Loucy (cell line): ENCODE measurements around the gene DGUOK.

Experiments used
- H2AFZ ChIP-seq: fragments of 200-600 bp; sonication (generic); 2 replicates; pipeline ENCODE4 v1.6.0; 2016; ENCODE audit warnings: antibody characterized with exemption, mild to moderate bottlenecking, low read length, moderate library complexity
- H3F3A ChIP-seq: fragments of 200-600 bp; 2 replicates; pipeline ENCODE4 v1.6.0; 2016; ENCODE audit warnings: antibody characterized with exemption, low read depth, mild to moderate bottlenecking
- H3K27me3 ChIP-seq: fragments of 200-600 bp; sonication (generic); 2 replicates; pipeline ENCODE4 v1.6.1; 2014; ENCODE audit warnings: low read length, mild to moderate bottlenecking; ENCODE audit not compliant: insufficient read depth, poor library complexity, severe bottlenecking
- H3K36me3 ChIP-seq: fragments of 200-600 bp; sonication (generic); 2 replicates; pipeline ENCODE4 v1.6.1; 2016; ENCODE audit warnings: low read length; ENCODE audit not compliant: insufficient read depth
- H3K4me1 ChIP-seq: fragments of 200-600 bp; sonication (generic); 2 replicates; pipeline ENCODE4 v1.5.1; 2014; ENCODE audit warnings: low read length, mild to moderate bottlenecking; ENCODE audit not compliant: insufficient read depth, poor library complexity, severe bottlenecking
- H3K4me2 ChIP-seq: fragments of 200-600 bp; sonication (generic); 2 replicates; pipeline ENCODE4 v1.6.0; 2014; ENCODE audit warnings: antibody characterized with exemption, low read length, low read depth, mild to moderate bottlenecking; ENCODE audit not compliant: poor library complexity, severe bottlenecking
- H3K4me3 ChIP-seq: fragments of 200-600 bp; sonication (generic); 2 replicates; pipeline ENCODE4 v1.5.1; 2014; ENCODE audit warnings: low read length, mild to moderate bottlenecking, mixed read lengths; ENCODE audit not compliant: poor library complexity, severe bottlenecking
- H3K79me2 ChIP-seq: fragments of 200-600 bp; sonication (generic); 2 replicates; pipeline ENCODE4 v1.6.1; 2014; ENCODE audit warnings: low read length; ENCODE audit not compliant: insufficient read depth
- H3K9ac ChIP-seq: fragments of 200-600 bp; sonication (generic); 2 replicates; pipeline ENCODE4 v1.6.0; 2014; ENCODE audit warnings: mild to moderate bottlenecking, low read depth, low read length, moderate library complexity; ENCODE audit not compliant: poor library complexity, severe bottlenecking
- H3K9me2 ChIP-seq: fragments of 200-600 bp; sonication (generic); replicated peaks from 2 replicates; pipeline ENCODE4 v1.6.1; 2016; ENCODE audit warnings: low read depth, low read length, mixed read lengths
- H3K9me3 ChIP-seq: fragments of 200-600 bp; sonication (generic); 2 replicates; pipeline ENCODE4 v1.6.1; 2014; ENCODE audit warnings: mild to moderate bottlenecking, antibody characterized with exemption, low read length, low read depth; ENCODE audit not compliant: insufficient read depth
- H4K20me1 ChIP-seq: fragments of 200-600 bp; sonication (generic); 2 replicates; pipeline ENCODE4 v1.6.0; 2014; ENCODE audit warnings: antibody characterized with exemption, low read length, mild to moderate bottlenecking; ENCODE audit not compliant: insufficient read depth, poor library complexity, severe bottlenecking
- EZH2phosphoT487 ChIP-seq: fragments of 200-600 bp; IDR thresholded peaks from 2 replicates; pipeline ENCODE4 v1.6.1; 2018; ENCODE audit warnings: antibody characterized with exemption, mild to moderate bottlenecking, moderate library complexity, borderline replicate concordance
- TF ChIP-seq, protein P1 (sequence below): fragments of 200-600 bp; sonication (generic); conservative IDR thresholded peaks from 2 replicates; pipeline ENCODE4 v1.5.1; 2014; ENCODE audit warnings: mild to moderate bottlenecking, antibody characterized with exemption, low read length

The DGUOK gene

DNA sequence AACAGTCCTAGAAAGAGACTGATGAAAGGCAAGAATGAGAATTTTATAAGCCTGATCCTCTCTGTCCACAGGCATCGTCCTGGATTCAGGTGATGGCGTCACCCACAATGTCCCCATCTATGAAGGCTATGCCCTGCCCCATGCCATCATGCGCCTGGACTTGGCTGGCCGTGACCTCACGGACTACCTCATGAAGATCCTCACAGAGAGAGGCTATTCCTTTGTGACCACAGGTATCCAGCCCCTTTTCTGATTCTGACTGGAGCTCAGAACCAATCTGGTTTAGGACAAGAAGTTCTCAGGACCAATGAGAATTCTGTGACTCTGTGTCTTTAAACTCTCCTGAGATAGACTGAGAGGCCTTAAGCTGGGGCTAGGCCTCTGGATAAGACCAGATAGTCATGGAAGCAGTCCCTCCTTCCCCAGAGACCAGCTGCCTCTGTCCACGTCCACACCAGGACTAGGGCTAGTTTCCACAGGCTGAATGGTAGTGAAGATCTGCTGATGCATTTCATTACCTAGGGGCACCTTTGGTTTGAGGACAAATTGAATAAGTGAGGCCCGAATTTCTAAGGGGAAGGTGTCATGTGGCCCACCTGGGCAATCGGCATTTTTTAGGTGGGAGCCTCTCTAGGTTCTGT is 13.1 kb upstream of the DGUOK start:
- no peaks in the 10 kb centered on the region for H3K4me1 ChIP-seq

DNA sequence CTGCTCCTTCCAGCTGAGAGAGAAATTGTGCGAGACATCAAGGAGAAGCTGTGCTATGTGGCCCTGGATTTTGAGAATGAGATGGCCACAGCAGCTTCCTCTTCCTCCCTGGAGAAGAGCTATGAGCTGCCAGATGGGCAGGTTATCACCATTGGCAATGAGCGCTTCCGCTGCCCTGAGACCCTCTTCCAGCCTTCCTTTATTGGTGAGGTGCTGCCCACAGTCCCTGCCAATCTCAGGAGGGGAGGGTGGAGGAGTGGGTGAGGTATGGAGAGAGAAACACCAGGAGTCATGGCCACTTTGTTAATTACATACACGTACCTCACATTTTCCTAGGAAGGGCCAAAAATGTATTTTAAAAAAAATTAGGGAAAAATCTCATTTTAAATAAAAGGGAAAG is 12.0 kb upstream of the DGUOK start:
- no peak overlapping the region for H3K4me2 ChIP-seq
- H2AFZ ChIP-seq = no peak overlapping the region
- no peak for TF ChIP-seq EZH2phosphoT487
- TF ChIP-seq, protein P1, sequence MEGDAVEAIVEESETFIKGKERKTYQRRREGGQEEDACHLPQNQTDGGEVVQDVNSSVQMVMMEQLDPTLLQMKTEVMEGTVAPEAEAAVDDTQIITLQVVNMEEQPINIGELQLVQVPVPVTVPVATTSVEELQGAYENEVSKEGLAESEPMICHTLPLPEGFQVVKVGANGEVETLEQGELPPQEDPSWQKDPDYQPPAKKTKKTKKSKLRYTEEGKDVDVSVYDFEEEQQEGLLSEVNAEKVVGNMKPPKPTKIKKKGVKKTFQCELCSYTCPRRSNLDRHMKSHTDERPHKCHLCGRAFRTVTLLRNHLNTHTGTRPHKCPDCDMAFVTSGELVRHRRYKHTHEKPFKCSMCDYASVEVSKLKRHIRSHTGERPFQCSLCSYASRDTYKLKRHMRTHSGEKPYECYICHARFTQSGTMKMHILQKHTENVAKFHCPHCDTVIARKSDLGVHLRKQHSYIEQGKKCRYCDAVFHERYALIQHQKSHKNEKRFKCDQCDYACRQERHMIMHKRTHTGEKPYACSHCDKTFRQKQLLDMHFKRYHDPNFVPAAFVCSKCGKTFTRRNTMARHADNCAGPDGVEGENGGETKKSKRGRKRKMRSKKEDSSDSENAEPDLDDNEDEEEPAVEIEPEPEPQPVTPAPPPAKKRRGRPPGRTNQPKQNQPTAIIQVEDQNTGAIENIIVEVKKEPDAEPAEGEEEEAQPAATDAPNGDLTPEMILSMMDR = no peak
- H3K9ac ChIP-seq = no peak overlapping the region
- H3K9me3 ChIP-seq = no peaks in the 10 kb centered on the region
- no peaks in the 10 kb centered on the region for H3F3A ChIP-seq
- H3K79me2 ChIP-seq = no peaks in the 10 kb centered on the region
- H3K4me3 ChIP-seq = no peak overlapping the region
- H3K9me2 ChIP-seq = no peaks in the 10 kb centered on the region
- H3K4me1 ChIP-seq = no peaks in the 10 kb centered on the region
- H3K36me3 ChIP-seq = no peaks in the 10 kb centered on the region
- no peaks in the 10 kb centered on the region for H3K27me3 ChIP-seq
- no peaks in the 10 kb centered on the region for H4K20me1 ChIP-seq

More for the DNA sequence above, 13.1 kb upstream of the DGUOK start:
- TF ChIP-seq, protein P1 = no peak
- no peak for TF ChIP-seq EZH2phosphoT487
- Histone ChIP-seq H3K27me3 (no peaks in the 10 kb centered on the region), H3F3A (no peaks in the 10 kb centered on the region), H3K4me3 (no peak overlapping the region), H3K4me2 (no peak overlapping the region), H3K36me3 (no peaks in the 10 kb centered on the region), H4K20me1 (no peaks in the 10 kb centered on the region), H3K9me3 (no peaks in the 10 kb centered on the region), H3K9ac (no peak overlapping the region), H3K9me2 (no peaks in the 10 kb centered on the region), H3K79me2 (no peaks in the 10 kb centered on the region), H2AFZ (no peak overlapping the region)

DNA sequence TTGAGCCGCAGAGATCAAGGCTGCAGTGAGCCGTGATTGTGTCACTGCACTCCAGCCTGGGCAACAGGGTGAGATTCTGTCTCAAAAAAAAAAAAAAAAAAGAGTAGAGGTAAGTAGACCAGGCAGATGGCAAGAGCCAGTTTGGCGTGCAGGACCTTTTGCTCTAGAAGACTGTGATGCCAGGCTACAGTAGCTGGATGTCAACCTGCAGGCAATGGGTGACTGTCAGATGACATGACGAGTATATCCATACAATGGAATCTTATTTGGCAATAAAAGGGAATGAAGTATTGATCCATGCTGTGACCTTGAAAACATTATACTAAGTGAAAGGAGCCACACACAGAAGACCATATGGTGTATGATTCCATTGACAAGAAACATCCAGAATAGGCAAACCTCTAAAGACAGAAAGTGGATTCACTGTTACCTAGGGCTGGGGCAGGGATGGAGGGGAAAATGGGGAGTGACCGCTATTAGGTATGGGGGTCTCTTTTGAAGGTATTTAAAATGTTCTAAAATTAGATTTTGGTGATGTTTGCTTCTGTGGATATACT is 11.2 kb upstream of the DGUOK start:
- Histone ChIP-seq H3K9me2 (no peaks in the 10 kb centered on the region), H3K4me1 (peaks cover 1% of the 10 kb centered on the region), H3F3A (no peaks in the 10 kb centered on the region), H3K36me3 (no peaks in the 10 kb centered on the region), H3K79me2 (no peaks in the 10 kb centered on the region), H3K27me3 (no peaks in the 10 kb centered on the region), H4K20me1 (no peaks in the 10 kb centered on the region), H3K4me2 (no peak overlapping the region), H2AFZ (no peak overlapping the region), H3K9me3 (no peaks in the 10 kb centered on the region), H3K4me3 (no peak overlapping the region), H3K9ac (no peak overlapping the region)
- no peak for TF ChIP-seq EZH2phosphoT487
- TF ChIP-seq, protein P1 = no peak
